CD1c-positive myeloid dendritic cell (primary cell): Measurements from ENCODE around the gene PLXDC2.
"Not testable (repeated sequence)": the region's sequence is repeated elsewhere in the genome, so short reads cannot be mapped to it uniquely, and the experiment has no call there.

Source experiments
- DNase-seq: peaks from one replicate; pipeline ENCODE4 v3.0.0-alpha.2; 2016; ENCODE audit errors: extremely low spot score

The PLXDC2 gene

GRCh38 chr10:20045100-20045499, 228.9 kb downstream of the PLXDC2 start:
- DNase-seq = not testable (repeated sequence)

- no peak for DNase-seq
These were observed 231.9 kb downstream of the PLXDC2 start for GRCh38 chr10:20048161-20048560.

GRCh38 chr10:20058135-20058534, 241.9 kb downstream of the PLXDC2 start:
- no peak for DNase-seq

GRCh38 chr10:20059084-20059835, 243.0 kb downstream of the PLXDC2 start:
- DNase-seq = no peak

- DNase-seq = peak; percentile 3
These were observed 249.6 kb downstream of the PLXDC2 start for GRCh38 chr10:20065814-20066213.

GRCh38 chr10:20073167-20073566, 256.9 kb downstream of the PLXDC2 start:
- DNase-seq = no peak

GRCh38 chr10:20075713-20076112, 259.5 kb downstream of the PLXDC2 start:
- DNase-seq = no peak

GRCh38 chr10:20084451-20084850, 268.2 kb downstream of the PLXDC2 start:
- no peak for DNase-seq

- no peak for DNase-seq
These were observed 268.9 kb downstream of the PLXDC2 start for GRCh38 chr10:20085115-20085514.

- no peak for DNase-seq
These were observed 271.1 kb downstream of the PLXDC2 start for GRCh38 chr10:20087353-20087752.

- DNase-seq = no peak
These were observed 271.9 kb downstream of the PLXDC2 start for GRCh38 chr10:20088061-20088701.

- no peak for DNase-seq
These were observed 273.6 kb downstream of the PLXDC2 start for GRCh38 chr10:20089879-20090278.

GRCh38 chr10:20090831-20091230, 274.6 kb downstream of the PLXDC2 start:
- no peak for DNase-seq

GRCh38 chr10:20091698-20092097, 275.5 kb downstream of the PLXDC2 start:
- no peak for DNase-seq

GRCh38 chr10:20093600-20093999, 277.4 kb downstream of the PLXDC2 start:
- no peak for DNase-seq

GRCh38 chr10:20094226-20094976, 278.2 kb downstream of the PLXDC2 start:
- DNase-seq = no peak

- peak; percentile 52 for DNase-seq
These were observed 283.9 kb downstream of the PLXDC2 start for GRCh38 chr10:20100171-20100570.

GRCh38 chr10:20105236-20105635, 289.0 kb downstream of the PLXDC2 start:
- no peak for DNase-seq

GRCh38 chr10:20105931-20106330, 289.7 kb downstream of the PLXDC2 start:
- no peak for DNase-seq

GRCh38 chr10:20108021-20108420, 291.8 kb downstream of the PLXDC2 start:
- no peak for DNase-seq

- no peak for DNase-seq
These were observed 293.4 kb downstream of the PLXDC2 start for GRCh38 chr10:20109613-20110012.
